NCI-H1092 (cell line): ENCODE measurements around the gene HES6.
A peak's percentile ranks its signal among the peaks of the same experiment; 100 is the strongest.

Experiments
- DNase-seq: peaks from one replicate; lab custom pipeline; 2025; lab: John Stamatoyannopoulos, UW

The HES6 gene, protein sequence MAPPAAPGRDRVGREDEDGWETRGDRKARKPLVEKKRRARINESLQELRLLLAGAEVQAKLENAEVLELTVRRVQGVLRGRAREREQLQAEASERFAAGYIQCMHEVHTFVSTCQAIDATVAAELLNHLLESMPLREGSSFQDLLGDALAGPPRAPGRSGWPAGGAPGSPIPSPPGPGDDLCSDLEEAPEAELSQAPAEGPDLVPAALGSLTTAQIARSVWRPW

DNA sequence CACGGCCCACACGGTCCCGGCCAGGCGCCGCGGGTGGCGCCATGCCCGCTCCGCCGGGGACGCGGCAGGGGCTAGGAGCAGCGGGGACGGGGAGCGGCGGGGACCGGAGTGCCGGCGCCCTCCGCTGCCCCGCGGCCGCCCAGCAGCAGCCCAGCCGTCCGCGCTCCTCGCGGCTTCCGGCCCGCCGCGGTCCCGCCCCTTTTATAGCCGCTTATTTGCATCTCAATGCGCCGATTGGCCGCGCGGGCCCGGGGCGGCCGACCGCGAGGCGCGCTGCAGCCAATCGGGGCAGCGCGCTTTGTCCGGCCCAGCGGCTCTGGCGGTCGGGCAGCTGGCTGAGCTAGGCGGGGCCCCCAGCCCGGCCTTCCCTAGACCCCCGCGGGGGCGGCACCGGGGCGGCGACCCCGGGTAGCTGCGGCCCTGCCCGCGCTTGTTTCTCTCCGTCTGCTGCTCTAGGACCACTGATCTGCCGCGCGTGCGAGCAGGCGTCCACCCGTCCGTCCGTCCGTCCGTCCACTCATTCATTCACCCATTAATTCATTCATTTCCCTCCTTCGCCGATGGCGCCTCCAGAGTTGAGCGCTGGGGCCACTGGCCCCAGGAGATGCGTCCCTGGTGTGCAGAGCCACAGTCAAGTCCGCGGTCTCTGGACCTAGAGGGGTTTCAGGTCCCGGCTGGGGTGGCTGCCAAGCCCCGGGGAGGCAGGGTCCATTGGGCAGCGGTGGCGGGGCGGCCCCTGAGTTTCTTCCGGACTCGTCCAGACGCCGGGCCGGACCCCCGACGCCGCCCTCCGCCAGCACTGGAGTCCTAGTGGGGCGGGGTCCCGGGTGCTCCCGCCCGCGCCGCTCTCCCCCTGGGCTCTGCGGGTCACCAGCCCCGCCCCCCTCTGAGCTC lies at the start of gene HES6:
Gene HES6, minus strand, starts transcription at position 176 of the 894 bp plus-strand sequence. Its CDS starts 133 bp downstream, at position 43.
- DNase-seq, result peak; percentile 85

DNA sequence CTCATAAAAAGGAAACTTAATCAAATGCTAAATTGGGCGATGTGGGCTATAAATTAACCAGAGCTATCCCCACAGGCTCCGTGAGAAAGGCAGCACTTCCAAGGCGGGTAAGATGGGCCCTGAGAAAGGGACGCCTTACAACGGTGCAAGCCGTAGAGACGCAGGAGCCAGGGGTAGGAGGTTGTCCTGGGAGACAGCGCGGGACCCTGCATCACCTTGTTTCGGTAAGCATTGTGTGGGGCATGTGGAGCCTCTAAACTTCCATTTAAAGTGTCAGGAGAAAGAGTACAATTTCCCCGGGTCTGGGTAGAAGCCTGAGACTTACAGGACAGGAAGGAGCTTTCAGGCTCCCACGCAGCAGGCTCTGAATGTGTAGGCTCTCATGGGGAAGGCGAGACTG lies 49.7 kb upstream of the HES6 start:
- DNase-seq, result no peak

DNA sequence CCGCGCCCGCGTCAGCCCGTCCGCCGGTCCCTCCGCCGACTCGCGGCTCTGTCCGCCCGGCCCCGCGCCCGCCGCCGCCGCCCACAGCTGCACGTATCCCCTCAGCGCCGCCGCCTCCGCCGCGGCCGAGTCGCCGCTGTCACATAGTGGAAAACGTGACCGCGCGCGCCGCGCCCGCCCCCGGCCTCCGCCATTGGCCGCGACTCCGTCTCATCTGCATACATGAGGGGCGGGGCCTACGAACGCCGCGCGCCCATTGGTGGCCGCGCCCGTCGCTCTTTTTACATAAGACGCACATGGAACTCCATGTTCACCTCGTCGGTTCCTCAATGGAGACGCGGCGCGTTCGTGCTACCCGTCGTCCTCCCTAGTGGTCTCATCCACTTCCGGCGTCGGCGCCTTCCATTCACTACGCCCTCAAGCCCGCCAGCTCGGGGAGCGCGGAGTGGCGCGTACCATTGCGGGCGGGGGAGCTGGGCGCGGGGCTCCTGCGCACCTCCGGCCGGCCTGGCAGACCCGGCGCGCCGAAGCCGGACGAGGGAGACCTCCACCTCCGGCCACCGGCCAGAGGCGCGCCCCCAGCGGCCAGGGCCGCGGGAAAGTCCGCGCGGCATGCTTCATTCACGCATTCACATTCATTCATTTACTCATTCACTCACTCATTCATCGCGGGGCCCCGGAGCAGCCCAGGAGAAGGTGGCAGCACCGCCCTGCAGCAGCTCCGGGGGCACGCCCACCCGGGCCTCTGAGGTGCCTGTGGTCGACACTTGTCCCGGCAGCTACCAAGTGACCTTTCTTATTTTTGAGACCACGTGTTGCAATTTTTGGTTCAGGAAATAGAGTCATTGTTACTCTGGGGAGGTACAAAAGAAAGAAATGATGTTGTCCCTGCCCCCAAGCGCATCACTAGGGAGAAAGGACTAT lies 49.1 kb upstream of the HES6 start:
- DNase-seq, result peak; percentile 96

DNA sequence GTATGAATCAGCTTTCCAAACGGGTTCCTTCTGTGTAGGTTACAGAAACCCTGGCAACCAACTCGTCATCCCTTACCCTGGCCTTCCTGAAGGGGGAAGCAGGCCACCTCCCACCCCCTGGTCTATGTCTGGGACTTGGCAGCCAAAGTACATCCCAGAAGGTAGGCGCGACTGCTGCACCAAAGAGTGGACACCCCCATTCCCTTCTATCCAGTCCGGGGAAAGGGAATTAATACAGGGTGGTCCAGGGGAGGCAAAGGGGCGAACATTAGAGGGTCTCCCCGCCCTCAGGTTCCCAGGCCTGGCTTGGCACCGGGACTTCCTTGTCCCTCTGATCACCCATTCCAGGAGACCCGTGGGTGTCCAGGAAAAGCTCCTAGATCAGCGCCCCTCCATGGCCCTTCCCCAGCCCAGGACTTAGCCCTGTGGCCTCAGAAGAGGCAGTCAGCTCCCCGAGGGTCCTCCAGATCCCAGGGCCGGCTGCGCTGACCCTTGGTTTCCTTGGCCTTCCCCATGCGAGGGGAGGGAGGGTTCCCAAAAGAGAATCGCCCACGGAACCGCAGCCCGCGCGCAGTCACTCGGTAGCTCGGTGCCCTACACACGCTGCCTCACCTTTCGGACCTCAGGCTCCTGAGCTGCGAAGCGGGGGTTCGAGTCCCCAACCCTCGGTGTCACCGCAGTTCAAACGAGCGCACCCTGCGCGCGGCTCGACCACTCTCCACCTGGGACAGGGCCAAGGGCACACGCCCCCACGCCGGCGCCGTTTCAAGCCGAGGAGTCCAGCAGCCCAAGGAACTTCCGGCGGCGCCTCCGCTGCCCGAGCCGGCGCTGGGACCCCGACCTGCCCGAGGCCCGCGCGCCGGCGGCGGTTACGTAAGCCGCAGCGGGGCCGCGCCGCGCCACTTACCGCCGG lies 48.2 kb upstream of the HES6 start, which contains the start of gene PER2:
Gene PER2, minus strand, starts transcription at position 874 of the 913 bp plus-strand sequence. CDS start 10,674 bp downstream, outside the sequence.
- DNase-seq, result no peak

DNA sequence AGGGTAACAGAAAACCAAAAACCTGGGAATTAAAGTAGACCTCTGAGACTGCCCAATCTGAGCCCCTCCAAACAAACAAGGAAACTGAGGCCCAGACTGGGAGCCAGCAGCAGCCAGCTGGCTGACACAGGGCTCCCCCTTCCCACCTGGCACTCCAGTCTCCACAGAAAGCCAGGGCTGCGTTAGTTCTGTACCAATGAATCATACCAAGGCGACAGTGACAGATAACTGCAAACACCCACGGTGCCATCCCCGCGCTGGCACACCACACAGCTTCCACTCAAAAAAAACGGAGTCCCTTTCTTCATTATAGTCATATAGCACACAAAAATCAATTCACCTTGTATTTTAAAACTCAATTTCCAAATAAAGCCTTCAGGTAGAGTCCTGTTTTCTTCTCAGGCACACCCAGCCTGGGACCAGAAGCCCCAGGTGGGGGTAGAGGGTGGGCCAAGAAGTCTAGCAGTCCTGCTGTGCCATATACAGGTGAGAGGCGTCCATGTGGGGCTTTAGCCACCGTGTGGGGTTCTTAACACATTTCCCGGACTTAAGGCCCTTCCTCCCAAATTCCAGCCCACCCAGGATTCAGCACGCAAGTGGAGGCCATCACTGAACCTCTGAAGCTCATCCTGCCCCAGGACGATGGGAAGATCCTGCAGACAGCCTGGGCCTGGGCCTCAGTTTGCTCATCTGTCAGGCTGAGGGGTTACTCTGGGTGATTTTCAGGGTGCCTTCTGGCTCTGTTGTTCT lies 47.3 kb upstream of the HES6 start:
- DNase-seq, result no peak

DNA sequence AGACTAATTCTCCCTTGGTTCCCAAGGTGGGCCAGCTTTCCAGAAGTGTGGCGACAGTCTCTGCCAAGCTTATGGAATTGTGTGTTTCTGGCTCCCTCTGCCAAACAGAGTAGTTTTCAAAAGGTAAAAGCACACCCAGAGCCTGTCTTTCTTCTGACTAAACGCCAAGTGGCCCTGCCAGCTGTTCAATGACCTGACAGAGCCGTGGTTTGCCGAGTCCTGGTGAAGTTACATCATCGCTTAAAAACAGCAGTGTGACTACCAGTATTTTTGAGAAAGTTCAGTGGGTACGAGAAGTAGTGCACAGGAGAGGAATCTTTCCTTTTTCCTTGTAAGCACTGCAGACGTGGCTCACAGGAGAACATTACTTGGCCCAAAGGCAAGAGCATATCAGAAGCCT lies 46.7 kb upstream of the HES6 start:
- no peak for DNase-seq

DNA sequence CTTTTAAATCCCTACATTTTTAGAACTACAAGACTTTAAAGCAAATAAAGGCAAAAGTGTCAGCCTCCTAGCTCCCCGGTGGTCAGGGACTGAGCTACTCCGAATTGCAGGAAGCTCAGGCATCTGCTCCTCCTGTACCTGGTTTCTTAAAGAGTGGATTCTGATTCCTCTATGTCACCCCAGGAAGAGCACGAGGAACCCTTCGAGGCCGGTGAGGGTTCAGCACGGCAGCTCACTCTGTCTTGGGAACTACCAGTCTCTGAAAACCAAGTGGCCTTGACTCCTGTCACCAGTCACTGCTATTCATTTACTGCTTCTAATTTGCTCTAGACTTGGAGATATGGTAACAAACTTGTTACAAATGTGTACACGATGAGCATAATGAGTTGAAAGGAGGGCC lies 46.3 kb upstream of the HES6 start:
- DNase-seq, result no peak

DNA sequence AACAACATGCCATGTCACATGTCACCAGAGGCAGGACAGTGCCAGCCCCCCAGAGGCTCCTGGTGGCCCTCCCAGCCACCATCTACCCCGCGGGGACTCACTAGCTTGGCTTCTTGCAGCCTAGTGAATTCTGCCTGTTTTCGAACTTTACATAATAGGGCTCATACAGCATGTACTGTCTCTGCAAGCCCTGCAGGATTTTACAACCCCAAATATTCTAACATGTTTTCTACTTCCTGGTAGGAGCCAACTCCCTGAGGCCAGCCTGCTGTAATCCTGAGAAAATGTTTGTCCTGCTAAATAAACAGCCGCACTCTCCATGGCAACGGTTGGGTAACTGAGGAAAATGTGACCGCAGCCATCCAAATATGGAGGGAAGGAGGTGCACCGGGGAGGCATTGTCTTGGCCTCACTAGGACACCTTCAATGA lies 45.8 kb upstream of the HES6 start:
- no peak for DNase-seq

DNA sequence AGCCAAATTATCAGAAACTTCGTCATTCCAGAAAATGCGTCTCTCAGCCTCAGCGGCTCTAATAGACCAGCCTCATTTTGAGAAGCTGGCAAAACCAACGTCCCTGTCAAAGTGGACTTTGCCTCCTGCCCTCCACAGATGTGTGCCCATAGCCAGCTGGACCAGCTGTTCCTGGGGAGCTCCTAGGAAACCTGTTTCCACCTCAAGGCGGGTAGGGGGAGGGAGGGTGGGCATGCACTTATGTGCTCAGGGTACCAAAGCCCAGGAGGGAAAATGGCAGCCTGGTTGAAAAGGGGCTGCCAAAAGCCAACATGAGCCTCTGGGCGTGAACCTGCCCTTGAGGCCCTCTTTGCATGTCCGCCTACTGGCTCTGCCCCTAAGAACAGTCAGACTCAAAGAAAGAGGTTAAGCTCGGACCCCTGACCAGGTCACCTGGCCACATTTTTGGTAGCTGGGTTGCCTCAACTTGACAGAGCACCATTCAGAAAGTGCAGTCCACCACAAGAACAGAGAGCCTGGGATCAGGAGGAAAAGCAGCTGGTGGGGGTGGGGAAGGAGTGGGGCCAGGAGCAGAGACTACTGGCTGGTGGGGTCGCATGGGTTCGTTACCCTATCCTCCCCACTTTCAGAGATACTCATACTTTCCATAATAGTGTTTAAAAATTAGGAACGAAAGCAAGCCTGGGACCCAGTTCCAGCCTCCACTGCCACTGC lies 45.1 kb upstream of the HES6 start:
- DNase-seq, result no peak

DNA sequence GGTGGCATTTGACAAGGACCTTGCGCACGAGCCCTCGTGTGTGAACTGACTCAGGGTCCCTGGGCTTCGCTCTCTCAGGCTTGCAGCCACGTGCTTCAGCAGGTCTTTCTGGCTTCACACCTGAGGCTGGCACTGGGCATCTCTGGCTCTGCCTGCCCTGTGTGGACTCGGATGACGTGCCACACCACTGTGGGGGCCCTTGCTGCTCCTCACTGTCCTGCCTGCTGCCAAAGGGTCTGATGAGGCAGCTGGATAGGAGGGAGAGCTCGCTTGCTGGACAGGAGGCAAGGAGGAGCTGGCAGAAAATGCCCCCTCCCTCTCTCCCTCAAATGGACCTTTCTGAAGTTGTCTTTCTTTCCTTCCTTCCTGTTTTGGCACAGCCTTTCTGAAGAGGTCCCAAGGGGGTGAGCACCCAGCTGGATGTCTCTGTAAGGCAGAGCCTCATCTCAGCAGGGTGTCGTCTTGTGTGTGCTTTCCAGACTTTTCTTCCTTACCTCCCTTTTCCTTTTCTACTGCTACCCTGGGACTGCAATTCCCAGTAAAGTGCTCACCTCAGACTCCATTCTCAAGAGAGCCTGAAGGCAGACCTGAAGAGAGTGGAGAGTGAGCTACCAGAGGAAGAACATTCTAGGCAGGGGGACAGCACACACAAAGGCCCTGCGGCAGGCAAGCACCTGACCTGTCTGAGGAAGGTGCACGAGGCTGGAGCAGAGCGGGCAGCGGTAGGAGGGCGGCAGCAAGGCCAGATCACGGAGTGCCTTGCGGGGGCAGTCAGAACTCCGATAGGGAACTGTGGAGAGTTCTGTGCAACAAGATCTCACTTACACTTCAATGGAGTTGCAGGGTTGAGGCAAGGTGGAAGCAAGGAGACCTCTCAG lies 43.3 kb upstream of the HES6 start:
- DNase-seq, result no peak

DNA sequence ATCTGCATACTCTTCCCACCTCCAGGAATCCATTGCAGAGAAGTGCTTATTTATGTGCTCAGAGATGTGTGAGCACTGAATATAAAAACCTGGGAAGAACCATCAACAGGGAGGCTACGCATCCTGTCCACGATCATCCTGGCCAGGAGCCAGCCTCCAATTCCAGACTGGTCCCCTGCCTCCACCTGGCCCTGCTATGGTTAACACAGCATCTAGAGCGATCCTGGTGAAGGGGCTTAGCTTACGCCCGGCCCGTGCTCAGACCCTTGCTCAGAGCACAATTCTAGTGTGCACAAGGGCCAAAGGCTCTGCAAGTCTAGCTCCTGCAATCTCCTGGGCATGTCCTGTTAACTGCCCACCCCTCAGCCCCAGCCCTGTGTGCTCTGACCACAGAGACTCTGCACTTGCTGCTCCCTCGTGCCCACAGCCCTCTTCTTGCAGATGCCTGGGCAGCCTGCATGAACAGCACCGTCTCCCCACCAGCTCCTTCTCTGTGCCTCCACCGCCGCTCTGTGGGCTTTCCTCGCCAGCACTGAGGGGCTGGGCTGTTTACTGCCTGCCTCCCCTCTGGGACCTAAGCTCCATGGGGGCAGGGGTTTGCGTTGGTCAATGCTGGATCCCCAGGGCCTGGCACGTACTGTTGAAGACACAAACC lies 42.1 kb upstream of the HES6 start:
- no peak for DNase-seq

DNA sequence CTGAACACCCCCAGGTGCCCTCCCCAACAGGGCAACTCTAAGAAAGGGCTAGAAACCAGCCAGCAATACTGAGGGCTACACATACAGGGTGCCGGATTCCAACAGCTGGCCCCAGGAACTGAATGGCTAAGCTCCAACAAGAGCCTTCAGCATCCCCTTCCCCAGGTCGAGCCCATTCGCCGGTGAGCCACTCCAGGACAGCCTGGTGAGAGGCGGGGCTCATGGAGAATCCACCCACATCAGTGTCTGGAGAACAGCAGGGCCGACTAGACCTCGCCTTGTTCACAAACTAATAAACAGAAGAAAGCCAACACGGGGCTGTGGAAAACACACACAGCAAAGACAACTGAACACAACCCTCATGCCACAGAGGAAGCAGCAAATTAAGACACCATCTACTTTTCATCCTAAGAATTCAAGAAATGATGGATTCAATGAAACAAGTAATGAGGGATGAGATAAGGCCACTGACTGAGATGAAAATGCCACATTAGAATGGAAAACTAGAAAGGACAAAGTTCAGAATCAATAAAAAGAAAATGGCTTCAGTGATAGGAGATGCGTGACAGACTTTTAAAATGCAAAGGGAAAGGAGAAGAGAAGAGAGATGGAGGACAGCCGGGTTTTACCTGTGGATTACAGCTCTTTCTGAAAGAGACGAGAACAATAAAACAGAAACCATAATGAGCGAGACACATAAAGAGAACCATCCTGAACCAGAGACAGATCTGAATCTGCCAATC lies 40.4 kb upstream of the HES6 start:
- no peak for DNase-seq

DNA sequence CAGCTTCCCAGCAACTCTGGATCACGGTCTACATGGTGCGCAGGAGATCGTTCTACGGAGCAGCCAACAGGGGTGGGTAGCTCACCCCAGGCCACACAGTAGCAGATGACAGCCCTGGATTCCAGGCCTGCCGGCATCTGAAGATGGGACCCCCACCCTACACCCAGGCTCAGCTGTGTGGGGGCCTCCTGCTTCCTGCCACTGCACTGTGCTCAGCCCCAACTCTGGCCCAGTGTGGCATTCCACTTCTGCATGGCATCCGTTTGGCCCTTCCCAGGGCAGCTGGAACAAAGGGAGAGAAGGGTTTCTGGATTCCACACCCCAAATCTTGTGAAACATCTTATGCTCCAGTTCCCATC lies 39.5 kb upstream of the HES6 start:
- DNase-seq, result no peak

DNA sequence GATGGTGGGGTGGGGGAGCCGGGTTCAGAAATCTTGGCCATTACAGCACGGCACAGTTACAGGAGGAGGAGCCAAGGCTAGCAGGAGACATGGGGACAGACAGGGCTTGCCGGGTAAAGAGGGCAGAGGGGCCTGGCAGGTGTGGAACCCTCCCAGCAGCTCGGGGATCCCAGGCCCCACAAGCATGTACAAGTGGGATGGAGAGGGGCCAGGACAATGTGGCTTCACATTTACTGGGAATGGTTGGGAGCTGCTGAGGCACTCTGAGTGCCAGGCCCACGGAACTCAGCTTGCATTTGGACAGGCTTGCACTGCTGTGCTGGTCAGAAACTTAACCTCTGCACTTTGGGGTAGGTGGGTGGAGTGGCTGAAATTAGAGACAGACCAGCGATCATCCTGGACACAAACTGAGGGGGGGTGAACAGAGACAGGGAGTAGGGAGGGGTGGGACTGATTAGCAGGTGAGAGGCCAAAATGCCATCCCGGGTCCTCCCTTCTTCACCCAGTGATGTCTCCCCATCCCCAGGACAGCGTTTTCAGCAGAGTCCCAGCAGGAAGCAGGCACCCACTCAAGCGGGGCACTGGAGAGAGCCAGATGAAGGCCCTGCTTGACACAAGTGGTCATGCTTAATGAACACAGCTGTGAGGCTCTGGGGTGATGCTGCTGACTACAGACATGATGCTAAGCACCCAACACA lies 38.9 kb upstream of the HES6 start:
- DNase-seq, result no peak

DNA sequence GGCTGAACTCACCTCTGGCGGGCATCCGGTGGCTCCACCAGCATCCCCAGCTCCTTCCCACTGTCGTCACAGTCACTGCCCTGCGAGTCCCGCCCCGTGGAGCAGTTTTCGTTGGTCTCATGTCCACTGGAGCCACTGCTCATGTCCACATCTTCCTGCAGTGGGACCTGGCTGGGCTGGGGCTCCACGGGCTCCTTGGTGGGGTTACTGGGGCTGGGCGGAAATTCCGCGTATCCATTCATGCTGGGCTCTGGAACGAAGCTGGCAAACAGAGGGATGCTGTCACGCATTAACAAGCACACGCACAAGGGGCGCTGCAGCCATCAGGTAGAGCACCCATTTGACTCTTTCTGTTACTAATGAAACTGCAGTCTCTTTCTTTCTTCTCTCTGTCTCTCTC lies 37.9 kb upstream of the HES6 start:
- no peak for DNase-seq

DNA sequence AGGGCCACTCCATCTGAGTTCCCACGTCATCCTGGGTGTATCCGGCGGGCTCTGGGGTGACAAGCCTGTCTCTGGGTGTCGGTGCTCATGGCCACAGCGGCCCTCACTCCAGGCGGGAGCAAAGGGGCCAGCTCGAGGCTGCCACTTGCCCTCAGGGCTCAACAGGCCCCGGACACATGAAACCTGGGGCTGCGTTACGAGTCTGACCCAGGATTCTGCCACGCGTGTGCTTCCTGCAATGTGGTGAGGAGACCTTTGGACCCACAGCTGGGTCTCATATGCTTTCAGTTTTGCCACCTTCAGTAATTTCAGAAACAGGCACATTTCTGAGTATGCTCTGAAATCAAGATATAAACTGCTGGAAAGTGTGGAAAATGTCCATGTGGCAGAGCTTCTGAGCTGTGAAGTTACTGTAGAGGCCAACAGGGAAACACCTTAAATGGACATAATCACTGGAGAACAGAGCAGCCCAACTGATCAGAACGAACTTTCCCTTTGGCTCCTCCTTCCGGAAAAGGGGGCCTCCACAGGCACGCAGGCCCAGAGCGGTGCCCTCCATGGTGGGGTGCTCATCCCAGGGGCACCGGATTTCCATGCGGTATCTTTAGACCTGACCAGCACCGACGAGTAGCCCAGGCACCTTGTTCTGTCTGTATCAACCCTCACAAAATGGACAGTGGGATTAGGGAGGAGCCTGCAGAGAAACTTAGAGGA lies 34.5 kb upstream of the HES6 start:
- no peak for DNase-seq
